K562 (cell line): ENCODE measurements around the gene MFSD11. TPM values are rescaled to one million over a fixed set of nuclear protein-coding genes. Genes with fewer than 3 reads are reported as not detected.

ENCODE experiments used
- CLOCK ChIP-seq: fragments of 250-450 bp; sonication (Bioruptor Pico); IDR thresholded peaks from 2 replicates; pipeline ENCODE4 v1.4.0; 2020; ENCODE audit warnings: mild to moderate bottlenecking, moderate library complexity, borderline replicate concordance
- CTCFL ChIP-seq: IDR thresholded peaks from 2 replicates; pipeline ENCODE4 v1.6.1; 2011; ENCODE audit warnings: borderline replicate concordance, low read depth, mild to moderate bottlenecking, moderate library complexity, low read length; ENCODE audit not compliant: insufficient read depth, poor library complexity, severe bottlenecking
- E2F3 ChIP-seq: fragments of 250-450 bp; sonication (Bioruptor Pico); IDR thresholded peaks from 2 replicates; pipeline ENCODE4 v1.4.0; 2020; ENCODE audit warnings: mild to moderate bottlenecking
- EP400 ChIP-seq: fragments of 450-650 bp; IDR thresholded peaks from 2 replicates; pipeline ENCODE4 v1.6.1; 2017; ENCODE audit warnings: antibody characterized with exemption, mild to moderate bottlenecking, moderate library complexity
- ESRRA ChIP-seq: fragments of 450-650 bp; IDR thresholded peaks from 2 replicates; pipeline ENCODE4 v1.6.1; 2014; ENCODE audit warnings: low read depth, mild to moderate bottlenecking, moderate library complexity, borderline replicate concordance
- FOSL1 ChIP-seq: fragments of 200-800 bp; sonication (Bioruptor generic); conservative IDR thresholded peaks from 2 replicates; pipeline ENCODE4 v1.6.1; 2016; ENCODE audit warnings: missing genetic modification characterization, missing compliant biosample characterization
- ILK ChIP-seq: fragments of 450-650 bp; IDR thresholded peaks from 2 replicates; pipeline ENCODE4 v1.6.1; 2016; ENCODE audit warnings: missing genetic modification characterization, low read depth, mild to moderate bottlenecking, missing compliant biosample characterization, moderate library complexity, borderline replicate concordance
- JUND ChIP-seq, 2 experiments: IDR thresholded peaks; 2 replicates in 1 of 2; 3 replicates in 1 of 2; pipeline ENCODE4 v1.6.1; 2011; ENCODE audit warnings: borderline replicate concordance in 2 of 2, low read depth in 2 of 2, low read length in 2 of 2, improper control_type of control experiment in 1 of 2, missing biosample characterization in 1 of 2, missing genetic modification characterization in 1 of 2, missing genetic modification reagents in 1 of 2
- MAFG ChIP-seq: fragments of 450-650 bp; conservative IDR thresholded peaks from 2 replicates; pipeline ENCODE4 v1.6.1; 2016; ENCODE audit warnings: missing genetic modification characterization, missing compliant biosample characterization
- MAZ ChIP-seq, 2 experiments: fragments of 450-650 bp in 1 of 2; sonication (generic) in 1 of 2; formaldehyde crosslinking; IDR thresholded peaks in 1 of 2; conservative IDR thresholded peaks in 1 of 2; 2 replicates each; pipeline versions ENCODE4 v1.4.0 to v1.5.0; 2020; ENCODE audit warnings: mild to moderate bottlenecking in 1 of 2, missing genetic modification reagents in 1 of 2
- PTRF ChIP-seq: fragments of 450-650 bp; IDR thresholded peaks from 2 replicates; pipeline ENCODE4 v1.6.1; 2016; ENCODE audit warnings: mild to moderate bottlenecking, missing genetic modification characterization, missing compliant biosample characterization
- SIX5 ChIP-seq, 2 experiments: IDR thresholded peaks; 2 replicates each; pipeline ENCODE4 v1.6.1; 2011; ENCODE audit warnings: low read length in 2 of 2, borderline replicate concordance in 1 of 2, low read depth in 1 of 2, mild to moderate bottlenecking in 1 of 2, moderate library complexity in 1 of 2; ENCODE audit not compliant: insufficient read depth in 1 of 2
- TFAP4 ChIP-seq: sonication (generic); formaldehyde crosslinking; IDR thresholded peaks from 2 replicates; pipeline ENCODE4 v1.8.0; 2022; ENCODE audit warnings: missing genetic modification reagents, mild to moderate bottlenecking, moderate library complexity, borderline replicate concordance
- TRIM28 ChIP-seq: fragments of 450-650 bp; IDR thresholded peaks from 2 replicates; pipeline ENCODE4 v1.6.1; 2017
- ZBTB7A ChIP-seq: IDR thresholded peaks from 2 replicates; pipeline ENCODE4 v1.6.1; 2011; ENCODE audit warnings: low read depth, mild to moderate bottlenecking, low read length, moderate library complexity, borderline replicate concordance; ENCODE audit not compliant: control insufficient read depth
- ZFP30 ChIP-seq: fragments of 250-450 bp; sonication (Bioruptor Pico); IDR thresholded peaks from 2 replicates; pipeline ENCODE4 v1.8.0; 2022; ENCODE audit warnings: moderate library complexity, mild to moderate bottlenecking, inconsistent platforms, borderline replicate concordance
- ZNF431 ChIP-seq: sonication (generic); formaldehyde crosslinking; IDR thresholded peaks from 2 replicates; pipeline ENCODE4 v1.8.0; 2022; ENCODE audit warnings: mild to moderate bottlenecking, missing genetic modification reagents
- polyA plus RNA-seq, 8 experiments: library from polyadenylated mRNA; depleted of rRNA in 4 of 8; stranded (reverse) in 5 of 8; unstranded in 3 of 8; fragments of >200 nt; fragmentation: Nextera tagmentation in 2 of 8; fragmentation: Illumina TruSeq in 1 of 8; extraction: Ambion mirVana in 2 of 8; extraction: Trizol in 1 of 8; gene quantifications; 2 replicates each; pipeline versions ENCODE4 v1.2.1 to v1.2.3, GENCODE V29; 2011 to 2014; ENCODE audit warnings: inconsistent platforms in 1 of 8, missing spikeins in 1 of 8
- total RNA-seq, 7 experiments: library from RNA; depleted of rRNA in 6 of 7; stranded (reverse); fragments of >200 nt in 6 of 7; fragmentation: Illumina TruSeq in 2 of 7; extraction: Trizol in 2 of 7; gene quantifications; 2 replicates each; pipeline versions ENCODE4 v1.2.1 to v1.2.3, GENCODE V29; 2011 to 2021; ENCODE audit warnings: low replicate concordance in 1 of 7
- TF ChIP-seq, protein P1 (sequence below): fragments of 450-650 bp; formaldehyde crosslinking; IDR thresholded peaks from 2 replicates; pipeline ENCODE4 v1.4.0; 2020; ENCODE audit warnings: mild to moderate bottlenecking, moderate library complexity

The MFSD11 gene
- total and polyA plus RNA-seq, 9 of the 15 experiments (the other 6 are each of a cell fraction or from before 2014, with no cell fraction given): 14.4 to 24.5 (median 19.9) TPM

GRCh38 chr17:76710863-76711611 is 26.9 kb upstream of the MFSD11 start, which contains the start of gene MXRA7 (continued):
- no peak for TF ChIP-seq CLOCK
- TF ChIP-seq ZFP30: no peak
- 0 out of 2 replicates have a peak, but pooled peaks have one; percentile 40 for TF ChIP-seq ZNF431 (CRISPR knock-in tag)
- TF ChIP-seq MAFG (tag): no peak
- no peak for TF ChIP-seq CTCFL
- TF ChIP-seq ILK: no peak
- TF ChIP-seq PTRF (tag): no peak
- peak; percentile 72 for TF ChIP-seq FOSL1 (tag)
- no peak for TF ChIP-seq E2F3 (CRISPR knock-in tag)
- peak; percentile 51; the same call in 1 of the 2 replicates for TF ChIP-seq ZBTB7A
- TF ChIP-seq TRIM28: no peak
- TF ChIP-seq SIX5 (IDR thresholded peaks at IDR 0.05; ENCODE audit: borderline replicate concordance in 1 of 2, insufficient read depth in 1 of 2, low read depth in 1 of 2, low read length in 2 of 2): no peak
- TF ChIP-seq TFAP4 (CRISPR knock-in tag): peak; percentile 66; the same call in 1 of the 2 replicates
- no peak for TF ChIP-seq EP400
- no peak for TF ChIP-seq ESRRA
- TF ChIP-seq JUND (IDR thresholded peaks at IDR 0.05; ENCODE audit: borderline replicate concordance, low read depth, low read length): peak; percentile 51
- peak; percentile 19; the same call in 1 of the 3 replicates for TF ChIP-seq JUND (tag; IDR thresholded peaks at IDR 0.05; ENCODE audit: borderline replicate concordance, low read depth, low read length)
- peak; percentile 46 to 74; a peak in 3 of 4 replicates for TF ChIP-seq MAZ (CRISPR knock-in tag; conservative IDR thresholded peaks at IDR 0.05 in 1 of 2, IDR thresholded peaks at IDR 0.05 in 1 of 2)
- TF ChIP-seq, protein P1, sequence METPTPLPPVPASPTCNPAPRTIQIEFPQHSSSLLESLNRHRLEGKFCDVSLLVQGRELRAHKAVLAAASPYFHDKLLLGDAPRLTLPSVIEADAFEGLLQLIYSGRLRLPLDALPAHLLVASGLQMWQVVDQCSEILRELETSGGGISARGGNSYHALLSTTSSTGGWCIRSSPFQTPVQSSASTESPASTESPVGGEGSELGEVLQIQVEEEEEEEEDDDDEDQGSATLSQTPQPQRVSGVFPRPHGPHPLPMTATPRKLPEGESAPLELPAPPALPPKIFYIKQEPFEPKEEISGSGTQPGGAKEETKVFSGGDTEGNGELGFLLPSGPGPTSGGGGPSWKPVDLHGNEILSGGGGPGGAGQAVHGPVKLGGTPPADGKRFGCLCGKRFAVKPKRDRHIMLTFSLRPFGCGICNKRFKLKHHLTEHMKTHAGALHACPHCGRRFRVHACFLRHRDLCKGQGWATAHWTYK: no peak
